OCI-LY7 (cell line): ENCODE measurements around the gene NONO. TPM values are rescaled to one million over a fixed set of nuclear protein-coding genes. Genes with fewer than 3 reads are reported as not detected.

Source experiments
- BruUV-seq: library from RNA; stranded (reverse); fragments of 400-500 nt; replicated peaks from 2 replicates; lab custom pipeline; 2021; lab: Mats Ljungman, UMichigan
- CTCF ChIA-PET: fragments of 300-600 bp; sonication (Branson Sonifier 250); formaldehyde crosslinking; loops from one replicate; lab custom pipeline; 2022; ENCODE audit warnings: antibody characterized with exemption; ENCODE audit not compliant: unreplicated experiment; lab: Charles Lee
- POLR2A ChIA-PET: fragments of 300-600 bp; sonication (Branson Sonifier 250); formaldehyde crosslinking; loops from one replicate; lab custom pipeline; 2022; ENCODE audit warnings: antibody characterized with exemption; lab: Charles Lee
- DNase-seq: peaks from one replicate; pipeline ENCODE4 v3.0.0-alpha.2; 2015; ENCODE audit warnings: low spot score
- H2AFZ ChIP-seq: fragments of 200-600 bp; sonication (generic), shearing (Covaris generic); 2 replicates; pipeline ENCODE4 v1.6.1; 2014; ENCODE audit warnings: mild to moderate bottlenecking, antibody characterized with exemption, low read length, moderate library complexity
- H3K27ac ChIP-seq: fragments of 200-600 bp; sonication (generic); 2 replicates; pipeline ENCODE4 v1.5.1; 2014; ENCODE audit warnings: mixed run types, low read depth, mild to moderate bottlenecking, moderate library complexity, low read length, inconsistent platforms; ENCODE audit not compliant: poor library complexity, severe bottlenecking
- H3K36me3 ChIP-seq: fragments of 200-600 bp; sonication (generic); 2 replicates; pipeline ENCODE4 v1.6.1; 2014; ENCODE audit warnings: mild to moderate bottlenecking, antibody characterized with exemption, low read length, moderate library complexity, mixed read lengths; ENCODE audit not compliant: insufficient read depth
- H3K4me1 ChIP-seq: fragments of 200-600 bp; sonication (generic); 2 replicates; pipeline ENCODE4 v1.5.1; 2014; ENCODE audit warnings: mild to moderate bottlenecking, low read length; ENCODE audit not compliant: insufficient read depth, poor library complexity, severe bottlenecking
- H3K4me2 ChIP-seq: fragments of 200-600 bp; sonication (generic); 2 replicates; pipeline ENCODE4 v1.6.1; 2014; ENCODE audit warnings: mild to moderate bottlenecking, low read length
- H3K4me3 ChIP-seq: fragments of 200-600 bp; sonication (generic); 2 replicates; pipeline ENCODE4 v1.5.1; 2014; ENCODE audit warnings: mild to moderate bottlenecking, low read depth, low read length; ENCODE audit not compliant: poor library complexity, severe bottlenecking
- H3K79me2 ChIP-seq: fragments of 200-600 bp; sonication (generic); 2 replicates; pipeline ENCODE4 v1.6.1; 2016; ENCODE audit warnings: low read depth, mild to moderate bottlenecking, low read length, moderate library complexity, mixed read lengths; ENCODE audit not compliant: insufficient read depth
- H3K9me2 ChIP-seq: fragments of 200-600 bp; sonication (generic); 2 replicates; pipeline ENCODE4 v1.6.1; 2016; ENCODE audit warnings: mild to moderate bottlenecking, low read length, mixed read lengths; ENCODE audit not compliant: insufficient read depth
- H3K9me3 ChIP-seq: fragments of 200-600 bp; sonication (generic); 2 replicates; pipeline ENCODE4 v1.6.1; 2014; ENCODE audit warnings: mild to moderate bottlenecking, mixed run types, low read length, mixed read lengths
- H4K20me1 ChIP-seq: fragments of 200-600 bp; sonication (generic); 2 replicates; pipeline ENCODE4 v1.6.1; 2014; ENCODE audit warnings: mild to moderate bottlenecking, antibody characterized with exemption, low read length, moderate library complexity, mixed read lengths; ENCODE audit not compliant: insufficient read depth
- EZH2phosphoT487 ChIP-seq: fragments of 200-600 bp; sonication (generic); IDR thresholded peaks from 2 replicates; pipeline ENCODE4 v1.6.1; 2018; ENCODE audit warnings: low read depth, borderline replicate concordance, mild to moderate bottlenecking, mixed run types, antibody characterized with exemption, low read length, moderate library complexity, mixed read lengths
- intact Hi-C: fragments of 100-400 bp; cut with micrococcal nuclease; formaldehyde crosslinking; loops from one replicate; pipeline ENCODE4 v1.10.0; 2022; ENCODE audit not compliant: unreplicated experiment
- total RNA-seq, 2 experiments: library from RNA; depleted of rRNA in 1 of 2; stranded (reverse); fragments of >200 nt in 1 of 2; shearing (Covaris generic) in 1 of 2; gene quantifications; 2 replicates each; pipeline ENCODE4 v1.2.3, GENCODE V29; 2014 to 2022
- TF ChIP-seq, protein P1 (sequence below): fragments of 200-600 bp; sonication (generic); conservative IDR thresholded peaks from 2 replicates; pipeline ENCODE4 v1.5.1; 2014; ENCODE audit warnings: mild to moderate bottlenecking, antibody characterized with exemption, low read length, moderate library complexity, mixed read lengths

Gene NONO
- total RNA-seq, 2 experiments from 2014 or later = 379 to 488 TPM

DNA sequence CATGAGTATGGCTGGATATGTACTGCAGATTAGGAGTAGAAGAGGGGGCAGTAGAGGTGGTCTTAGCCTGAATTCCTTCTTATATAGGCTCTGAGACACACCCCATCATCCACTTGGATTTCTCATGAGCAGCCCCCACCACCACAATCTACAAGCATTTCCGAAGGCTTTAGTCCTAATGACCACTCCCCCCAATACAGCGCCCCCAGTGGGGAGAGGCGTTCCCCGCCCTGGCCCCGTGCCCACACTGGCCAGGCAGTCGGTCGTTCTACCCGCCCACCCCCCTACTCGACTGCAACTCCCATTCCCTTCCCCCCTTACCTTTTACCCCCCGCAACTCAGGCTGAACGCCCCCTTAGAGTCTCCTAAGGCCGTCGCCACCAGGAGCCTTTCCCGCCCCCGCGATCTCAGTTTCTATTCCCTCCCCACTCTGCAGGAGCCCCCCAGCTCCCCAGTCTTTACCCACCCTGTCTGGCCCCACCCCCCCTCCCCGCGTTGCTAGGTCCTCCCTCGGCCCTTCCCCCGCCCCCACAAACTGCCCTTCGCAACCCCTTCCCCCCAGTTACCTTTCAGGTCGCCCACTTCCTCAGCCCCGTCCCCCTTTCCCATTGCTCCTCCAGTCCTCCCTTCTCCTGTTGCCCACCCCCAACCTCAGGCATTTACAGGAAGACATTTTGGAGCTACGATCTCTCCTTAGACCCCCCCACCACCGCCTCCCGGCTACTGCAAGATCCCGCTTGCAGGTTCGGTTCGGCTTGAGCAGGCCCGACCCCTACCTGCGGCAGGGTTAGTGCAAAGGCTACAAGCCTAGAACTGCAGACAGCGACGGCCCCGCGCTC, 30.0 kb upstream of the NONO start:
- peak overlapping the region; percentile 85 for H3K27ac ChIP-seq
- POLR2A ChIA-PET = interaction anchor here (1.1 to 3.3 kb wide), 4 partner anchors 34 to 113 kb away, joined by 5 to 24 read pairs (median 14); partner anchors contain the start of gene TAF1

GRCh38 chrX:71254092-71254963, 29.1 kb upstream of the NONO start, which contains the start of gene ZMYM3:
Gene ZMYM3 (minus strand): TSS chrX:71254140. CDS start chrX:71253255, 885 bp downstream.
- Histone ChIP-seq H3K36me3 (peaks cover 3% of the 10 kb centered on the region; the same call in 1 of the 2 replicates), H4K20me1 (no peaks in the 10 kb centered on the region), H2AFZ (peak within 1 kb of the TSS; percentile 87; the same call in 1 of the 2 replicates), H3K4me1 (peaks cover 24% of the 10 kb centered on the region), H3K4me2 (peak within 1 kb of the TSS; percentile 99), H3K9me2 (no peaks in the 10 kb centered on the region), H3K9me3 (no peaks in the 10 kb centered on the region), H3K27ac (peak within 1 kb of the TSS; percentile 85), H3K79me2 (peaks cover 8% of the 10 kb centered on the region; the same call in 1 of the 2 replicates), H3K4me3 (peak within 1 kb of the TSS; percentile 96)
- peak; percentile 90 for DNase-seq
- TF ChIP-seq EZH2phosphoT487 = no peak
- TF ChIP-seq, protein P1, sequence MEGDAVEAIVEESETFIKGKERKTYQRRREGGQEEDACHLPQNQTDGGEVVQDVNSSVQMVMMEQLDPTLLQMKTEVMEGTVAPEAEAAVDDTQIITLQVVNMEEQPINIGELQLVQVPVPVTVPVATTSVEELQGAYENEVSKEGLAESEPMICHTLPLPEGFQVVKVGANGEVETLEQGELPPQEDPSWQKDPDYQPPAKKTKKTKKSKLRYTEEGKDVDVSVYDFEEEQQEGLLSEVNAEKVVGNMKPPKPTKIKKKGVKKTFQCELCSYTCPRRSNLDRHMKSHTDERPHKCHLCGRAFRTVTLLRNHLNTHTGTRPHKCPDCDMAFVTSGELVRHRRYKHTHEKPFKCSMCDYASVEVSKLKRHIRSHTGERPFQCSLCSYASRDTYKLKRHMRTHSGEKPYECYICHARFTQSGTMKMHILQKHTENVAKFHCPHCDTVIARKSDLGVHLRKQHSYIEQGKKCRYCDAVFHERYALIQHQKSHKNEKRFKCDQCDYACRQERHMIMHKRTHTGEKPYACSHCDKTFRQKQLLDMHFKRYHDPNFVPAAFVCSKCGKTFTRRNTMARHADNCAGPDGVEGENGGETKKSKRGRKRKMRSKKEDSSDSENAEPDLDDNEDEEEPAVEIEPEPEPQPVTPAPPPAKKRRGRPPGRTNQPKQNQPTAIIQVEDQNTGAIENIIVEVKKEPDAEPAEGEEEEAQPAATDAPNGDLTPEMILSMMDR = no peak
- no TSS peak for BruUV-seq
- CTCF ChIA-PET = interaction anchor here (0.6 to 1.0 kb wide), 3 partner anchors 57 to 368 kb away, joined by 3 to 7 read pairs (median 3); no protein-coding TSS in a partner anchor
- intact Hi-C loops = loop anchor here (1.0 to 5.0 kb wide), 3 partner anchors 29 to 112 kb away; partner anchors contain the start of genes NONO and TAF1
- POLR2A ChIA-PET = interaction anchor here (0.6 to 3.3 kb wide), 6 partner anchors 29 to 284 kb away, joined by 4 to 24 read pairs (median 8); partner anchors contain the start of genes NONO and TAF1

More for the DNA sequence above, 30.0 kb upstream of the NONO start:
- no TSS peak for BruUV-seq
- no peaks in the 10 kb centered on the region for H4K20me1 ChIP-seq
- H3K9me2 ChIP-seq = no peaks in the 10 kb centered on the region
- intact Hi-C loops = loop anchor here (1.0 to 5.0 kb wide), 3 partner anchors 30 to 113 kb away; partner anchors contain the start of genes NONO and TAF1
- no peak for TF ChIP-seq EZH2phosphoT487
- TF ChIP-seq, protein P1 = peak; percentile 70
- peaks cover 24% of the 10 kb centered on the region for H3K4me1 ChIP-seq
- DNase-seq = peak; percentile 53
- H3K79me2 ChIP-seq = peaks cover 8% of the 10 kb centered on the region; the same call in 1 of the 2 replicates
- no peak overlapping the region for H2AFZ ChIP-seq
- CTCF ChIA-PET = interaction anchor here (0.6 to 1.0 kb wide), 3 partner anchors 57 to 369 kb away, joined by 3 to 7 read pairs (median 3); no protein-coding TSS in a partner anchor
- peaks cover 8% of the 10 kb centered on the region; the same call in 1 of the 2 replicates for H3K36me3 ChIP-seq
- no peaks in the 10 kb centered on the region for H3K9me3 ChIP-seq
- peak overlapping the region; percentile 90 for H3K4me2 ChIP-seq
- H3K4me3 ChIP-seq = peak overlapping the region; percentile 96
